K562 (cell line): ENCODE data around the gene UBA1. TPM values are rescaled to one million over a fixed set of nuclear protein-coding genes. Genes with fewer than 3 reads are reported as not detected.

ENCODE experiments used
- ATAC-seq: fragments of 200-7000 bp; cut with Tn5 transposase; 3 replicates; pipeline ENCODE4 v1.9.1; 2020; ENCODE audit warnings: moderate library complexity
- BruUV-seq: library from RNA; stranded (reverse); fragments of 400-500 nt; replicated peaks from 2 replicates; lab custom pipeline; 2021; lab: Mats Ljungman, UMichigan
- CTCF ChIA-PET: fragments of 300-600 bp; formaldehyde crosslinking; extraction: SDS; loops from one replicate; lab custom pipeline; 2021; ENCODE audit warnings: low intra/inter-chr PET ratio; lab: Yijun Ruan, JAX
- POLR2A ChIA-PET: fragments of 300-600, 350-650 bp; sonication (Branson Sonifier 250); formaldehyde crosslinking; extraction: SDS; loops from one replicate; lab custom pipeline; 2021; ENCODE audit warnings: antibody characterized with exemption, inconsistent platforms; lab: Yijun Ruan, JAX
- DNase-seq, 4 experiments: peaks; one replicate each; pipeline versions ENCODE4 v3.0.0 to v3.0.0-alpha.2; 2011 to 2018; ENCODE audit warnings: low spot score in 3 of 4, mixed read lengths in 3 of 4; ENCODE audit errors: extremely low read depth in 1 of 4
- FAIRE-seq: peaks from 2 replicates; lab custom pipeline; 2011; peaks lifted over from hg19 to GRCh38; lab: Jason Lieb, UNC
- H2AFZ ChIP-seq: 2 replicates; pipeline ENCODE4 v1.6.0; 2011; ENCODE audit warnings: low read depth, low read length, control low read depth, inconsistent platforms
- H3K27ac ChIP-seq: fragments of 200-600 bp; 3 replicates; pipeline ENCODE4 v1.8.0; 2011; ENCODE audit warnings: low read depth, mild to moderate bottlenecking, control low read depth, inconsistent platforms, low read length, moderate library complexity, mixed read lengths; ENCODE audit errors: extremely low read depth
- H3K27me3 ChIP-seq, 2 experiments: fragments of 300-600 bp in 1 of 2; 2 replicates in 1 of 2; 3 replicates in 1 of 2; pipeline versions ENCODE4 v1.6.0 to v1.8.0; 2011; ENCODE audit warnings: inconsistent platforms in 2 of 2, low read length in 2 of 2, mild to moderate bottlenecking in 1 of 2, mixed read lengths in 1 of 2, moderate library complexity in 1 of 2; ENCODE audit not compliant: control insufficient read depth in 2 of 2, insufficient read depth in 2 of 2
- H3K36me3 ChIP-seq: fragments of 300-600 bp; 3 replicates; pipeline ENCODE4 v1.8.0; 2011; ENCODE audit warnings: mild to moderate bottlenecking, low read length, inconsistent platforms; ENCODE audit not compliant: control insufficient read depth, insufficient read depth
- H3K4me1 ChIP-seq, 2 experiments: fragments of 200-600 bp in 1 of 2; replicated peaks in 1 of 2; 2 replicates in 1 of 2; 3 replicates in 1 of 2; pipeline versions ENCODE4 v1.5.1 to v1.8.0; 2011; ENCODE audit warnings: inconsistent platforms in 2 of 2, low read length in 2 of 2, mild to moderate bottlenecking in 1 of 2, mixed read lengths in 1 of 2, moderate library complexity in 1 of 2; ENCODE audit not compliant: control insufficient read depth in 2 of 2, insufficient read depth in 2 of 2
- H3K4me2 ChIP-seq: 2 replicates; pipeline ENCODE4 v1.6.1; 2011; ENCODE audit warnings: low read length, control low read depth, inconsistent platforms, mixed read lengths; ENCODE audit not compliant: insufficient read depth
- H3K4me3 ChIP-seq: fragments of 200-600 bp; sonication (generic), shearing (Covaris generic); 2 replicates; pipeline ENCODE4 v1.5.1; 2016; ENCODE audit warnings: control low read depth, inconsistent platforms
- H3K79me2 ChIP-seq: fragments of 200-600 bp; 3 replicates; pipeline ENCODE4 v1.8.0; 2011; ENCODE audit warnings: low read length, inconsistent platforms; ENCODE audit not compliant: control insufficient read depth, insufficient read depth
- H3K9ac ChIP-seq, 2 experiments: 2 replicates each; pipeline versions ENCODE4 v1.6.0 to v1.6.1; 2011; ENCODE audit warnings: low read depth in 2 of 2, low read length in 2 of 2, control low read depth in 1 of 2, inconsistent platforms in 1 of 2, mild to moderate bottlenecking in 1 of 2, mixed read lengths in 1 of 2; ENCODE audit not compliant: insufficient read depth in 1 of 2
- H3K9me1 ChIP-seq: one replicate; pipeline ENCODE4 v1.6.0; 2011; ENCODE audit warnings: inconsistent platforms, mild to moderate bottlenecking, low read length, moderate library complexity; ENCODE audit not compliant: control insufficient read depth, insufficient read depth
- H3K9me3 ChIP-seq: replicated peaks from 2 replicates; pipeline ENCODE4 v1.5.1; 2011; ENCODE audit warnings: low read depth, low read length, inconsistent platforms; ENCODE audit not compliant: control insufficient read depth, insufficient read depth
- H4K20me1 ChIP-seq: replicated peaks from 2 replicates; pipeline ENCODE4 v1.6.1; 2011; ENCODE audit warnings: low read length, inconsistent platforms, mixed read lengths; ENCODE audit not compliant: control insufficient read depth, insufficient read depth
- CXXC5 ChIP-seq: fragments of 250-450 bp; sonication (Bioruptor Pico); IDR thresholded peaks from 2 replicates; pipeline ENCODE4 v1.8.0; 2022; ENCODE audit warnings: inconsistent platforms, mild to moderate bottlenecking, moderate library complexity
- MAZ ChIP-seq, 2 experiments: fragments of 450-650 bp in 1 of 2; sonication (generic) in 1 of 2; formaldehyde crosslinking; IDR thresholded peaks in 1 of 2; conservative IDR thresholded peaks in 1 of 2; 2 replicates each; pipeline versions ENCODE4 v1.4.0 to v1.5.0; 2020; ENCODE audit warnings: mild to moderate bottlenecking in 1 of 2, missing genetic modification reagents in 1 of 2
- SMARCA5 ChIP-seq: fragments of 450-650 bp; IDR thresholded peaks from 2 replicates; pipeline ENCODE4 v1.6.1; 2016
- TAF1 ChIP-seq: IDR thresholded peaks from 2 replicates; pipeline ENCODE4 v1.6.1; 2011; ENCODE audit warnings: mild to moderate bottlenecking, low read length, moderate library complexity; ENCODE audit not compliant: insufficient read depth, control insufficient read depth, severe bottlenecking; ENCODE audit errors: extremely low read depth
- WGBS: fragments of 100-300 bp; shearing (Covaris generic); methylation state at CpG from one replicate; pipeline ENCODE4 v1.1.6; 2016; ENCODE audit warnings: low coverage, mixed read lengths; ENCODE audit not compliant: insufficient coverage; ENCODE audit errors: missing lambda C conversion rate; 5-methylcytosine and 5-hydroxymethylcytosine counted together
- in situ Hi-C: fragments of 300-500 bp; cut with MboI; formaldehyde crosslinking; loops from 4 replicates; pipeline ENCODE4 v1.15.0; 2018; ENCODE audit warnings: inconsistent platforms, mixed read lengths
- intact Hi-C: fragments of 100-400 bp; cut with micrococcal nuclease; formaldehyde crosslinking; loops from 2 replicates; pipeline ENCODE4 v1.14.2; 2022
- polyA plus RNA-seq, 8 experiments: library from polyadenylated mRNA; depleted of rRNA in 4 of 8; stranded (reverse) in 5 of 8; unstranded in 3 of 8; fragments of >200 nt; fragmentation: Nextera tagmentation in 2 of 8; fragmentation: Illumina TruSeq in 1 of 8; extraction: Ambion mirVana in 2 of 8; extraction: Trizol in 1 of 8; gene quantifications; 2 replicates each; pipeline versions ENCODE4 v1.2.1 to v1.2.3, GENCODE V29; 2011 to 2014; ENCODE audit warnings: inconsistent platforms in 1 of 8, missing spikeins in 1 of 8
- total RNA-seq, 7 experiments: library from RNA; depleted of rRNA in 6 of 7; stranded (reverse); fragments of >200 nt in 6 of 7; fragmentation: Illumina TruSeq in 2 of 7; extraction: Trizol in 2 of 7; gene quantifications; 2 replicates each; pipeline versions ENCODE4 v1.2.1 to v1.2.3, GENCODE V29; 2011 to 2021; ENCODE audit warnings: low replicate concordance in 1 of 7
- TF ChIP-seq, protein P1 (sequence below), 2 experiments: IDR thresholded peaks in 1 of 2; conservative IDR thresholded peaks in 1 of 2; 2 replicates each; pipeline ENCODE4 v1.6.1; 2016; ENCODE audit warnings: low read depth in 2 of 2, mild to moderate bottlenecking in 1 of 2, missing compliant biosample characterization in 1 of 2, missing genetic modification characterization in 1 of 2, moderate library complexity in 1 of 2
- TF ChIP-seq, protein P2 (sequence below): fragments of 250-450 bp; sonication (Bioruptor Pico); IDR thresholded peaks from 2 replicates; pipeline ENCODE4 v1.5.0; 2021
- TF ChIP-seq, protein P3 (sequence below): fragments of 450-650 bp; IDR thresholded peaks from 2 replicates; pipeline ENCODE4 v1.7.1; 2018; ENCODE audit warnings: mild to moderate bottlenecking, low read depth; ENCODE audit not compliant: partially characterized antibody

The UBA1 gene
- total and polyA plus RNA-seq, 9 of the 15 experiments (the other 6 are each of a cell fraction or from before 2014, with no cell fraction given): 32.0 to 174 (median 93.6) TPM

DNA sequence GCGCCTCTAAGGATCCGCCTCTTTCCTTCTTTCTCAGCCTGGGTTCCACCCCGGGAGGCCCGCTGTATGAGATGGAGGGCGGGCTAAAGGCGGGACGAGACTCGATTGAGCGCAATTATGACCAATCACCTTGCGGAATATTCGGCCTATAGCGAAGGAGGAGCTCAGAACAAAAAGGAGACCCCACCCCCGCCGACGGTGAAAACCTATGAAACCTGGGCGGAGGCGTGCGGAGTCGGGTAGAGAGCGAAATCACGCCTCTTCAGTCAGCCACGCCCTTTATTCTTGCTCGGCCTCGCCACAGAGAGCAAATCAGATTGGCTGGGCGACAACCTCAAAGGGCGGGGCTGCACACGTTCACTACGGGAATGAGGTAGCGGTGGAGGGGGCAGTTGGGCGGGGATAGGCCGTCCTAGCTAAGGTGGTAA, 24.2 kb downstream of the UBA1 start (continued):
- TF ChIP-seq, protein P1, sequence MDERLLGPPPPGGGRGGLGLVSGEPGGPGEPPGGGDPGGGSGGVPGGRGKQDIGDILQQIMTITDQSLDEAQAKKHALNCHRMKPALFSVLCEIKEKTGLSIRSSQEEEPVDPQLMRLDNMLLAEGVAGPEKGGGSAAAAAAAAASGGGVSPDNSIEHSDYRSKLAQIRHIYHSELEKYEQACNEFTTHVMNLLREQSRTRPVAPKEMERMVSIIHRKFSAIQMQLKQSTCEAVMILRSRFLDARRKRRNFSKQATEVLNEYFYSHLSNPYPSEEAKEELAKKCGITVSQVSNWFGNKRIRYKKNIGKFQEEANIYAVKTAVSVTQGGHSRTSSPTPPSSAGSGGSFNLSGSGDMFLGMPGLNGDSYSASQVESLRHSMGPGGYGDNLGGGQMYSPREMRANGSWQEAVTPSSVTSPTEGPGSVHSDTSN (CRISPR knock-in tag; IDR thresholded peaks at IDR 0.05; ENCODE audit: low read depth): 0 out of 2 replicates have a peak, but pooled peaks have one; percentile 15
- TF ChIP-seq, protein P1 (tag; conservative IDR thresholded peaks at IDR 0.05; ENCODE audit: low read depth): peak; percentile 93
- TF ChIP-seq, protein P2, sequence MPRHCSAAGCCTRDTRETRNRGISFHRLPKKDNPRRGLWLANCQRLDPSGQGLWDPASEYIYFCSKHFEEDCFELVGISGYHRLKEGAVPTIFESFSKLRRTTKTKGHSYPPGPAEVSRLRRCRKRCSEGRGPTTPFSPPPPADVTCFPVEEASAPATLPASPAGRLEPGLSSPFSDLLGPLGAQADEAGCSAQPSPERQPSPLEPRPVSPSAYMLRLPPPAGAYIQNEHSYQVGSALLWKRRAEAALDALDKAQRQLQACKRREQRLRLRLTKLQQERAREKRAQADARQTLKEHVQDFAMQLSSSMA (CRISPR knock-in tag): no peak

DNA sequence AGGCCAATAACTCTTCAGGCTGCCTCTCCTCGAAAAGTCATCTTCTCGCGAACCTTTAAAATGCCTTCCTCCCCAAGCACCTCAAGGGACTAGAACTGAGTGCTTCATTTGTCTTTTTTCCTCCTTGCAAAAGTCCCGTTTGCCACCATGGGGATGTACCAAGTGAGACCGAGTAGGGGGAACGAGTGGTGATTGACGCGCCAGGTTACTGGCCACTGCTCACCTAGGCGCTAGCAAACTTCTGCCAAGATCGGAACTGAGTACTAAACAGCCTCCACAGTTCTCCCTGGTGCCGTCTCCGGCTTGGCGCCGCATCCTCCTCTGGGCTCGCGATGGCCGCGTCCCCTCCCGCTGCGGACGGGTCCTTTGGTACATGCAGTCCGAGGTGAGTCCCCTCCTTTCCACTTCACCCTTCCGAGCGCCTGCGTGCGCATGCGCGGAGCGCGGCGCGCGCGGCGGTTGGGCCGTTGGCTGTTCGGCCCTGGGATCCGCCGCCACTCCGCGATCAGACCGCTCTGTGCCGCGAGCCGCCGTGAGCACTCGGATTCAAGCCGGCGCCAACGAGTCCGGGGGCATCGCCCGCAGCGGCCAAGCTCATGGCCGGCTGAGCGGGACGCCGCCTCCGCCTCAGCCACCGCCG, 24.8 kb downstream of the UBA1 start, which contains the start of gene CDK16:
TSS of gene CDK16 (plus strand) at position 402 of the 640 bp plus-strand sequence. CDS start 4,877 bp downstream, outside the sequence.
- peak; percentile 55 for FAIRE-seq
- in situ Hi-C loops (no loop called here), intact Hi-C loops (loop anchor here (1.0 kb wide), 1 partner anchor 15 kb away; the partner anchor contains the start of gene USP11)
- Histone ChIP-seq H3K4me2 (peak within 1 kb of the TSS; percentile 98), H3K36me3 (peaks cover 59% of the 10 kb centered on the region; the same call in 2 of the 3 replicates), H2AFZ (peak within 1 kb of the TSS; percentile 99), H3K4me3 (peak within 1 kb of the TSS; percentile 87), H4K20me1 (peaks cover 37% of the 10 kb centered on the region), H3K9me3 (no peaks in the 10 kb centered on the region), H3K4me1 (peaks cover 16 to 30% of the 10 kb centered on the region in 2 experiments; a peak in 4 of 5 replicates), H3K9me1 (peaks cover 7% of the 10 kb centered on the region), H3K27me3 (no peaks in the 10 kb centered on the region), H3K27ac (peak within 1 kb of the TSS; percentile 96), H3K9ac (peak within 1 kb of the TSS; percentile 96 to 99), H3K79me2 (peaks cover 46% of the 10 kb centered on the region)
- ChIA-PET POLR2A (interaction anchor here (1.0 to 2.8 kb wide), 8 partner anchors 10 to 300 kb away, joined by 3 to 21 read pairs (median 5); no protein-coding TSS in a partner anchor), CTCF (no interaction called here)
- DNase-seq: peak; percentile 74 to 90 (median 84)
- BruUV-seq: no TSS peak
- ATAC-seq: peak; percentile 73
- under 1% methylated on average over 26 of the region's 61 CpGs for WGBS
- TF ChIP-seq SMARCA5 (no peak), MAZ (CRISPR knock-in tag; conservative IDR thresholded peaks at IDR 0.05 in 1 of 2, IDR thresholded peaks at IDR 0.05 in 1 of 2) (peak; percentile 27 to 69; a peak in 1 of 4 replicates), CXXC5 (CRISPR knock-in tag) (peak; percentile 37; the same call in 1 of the 2 replicates), TAF1 (peak; percentile 86)
- TF ChIP-seq, protein P3, sequence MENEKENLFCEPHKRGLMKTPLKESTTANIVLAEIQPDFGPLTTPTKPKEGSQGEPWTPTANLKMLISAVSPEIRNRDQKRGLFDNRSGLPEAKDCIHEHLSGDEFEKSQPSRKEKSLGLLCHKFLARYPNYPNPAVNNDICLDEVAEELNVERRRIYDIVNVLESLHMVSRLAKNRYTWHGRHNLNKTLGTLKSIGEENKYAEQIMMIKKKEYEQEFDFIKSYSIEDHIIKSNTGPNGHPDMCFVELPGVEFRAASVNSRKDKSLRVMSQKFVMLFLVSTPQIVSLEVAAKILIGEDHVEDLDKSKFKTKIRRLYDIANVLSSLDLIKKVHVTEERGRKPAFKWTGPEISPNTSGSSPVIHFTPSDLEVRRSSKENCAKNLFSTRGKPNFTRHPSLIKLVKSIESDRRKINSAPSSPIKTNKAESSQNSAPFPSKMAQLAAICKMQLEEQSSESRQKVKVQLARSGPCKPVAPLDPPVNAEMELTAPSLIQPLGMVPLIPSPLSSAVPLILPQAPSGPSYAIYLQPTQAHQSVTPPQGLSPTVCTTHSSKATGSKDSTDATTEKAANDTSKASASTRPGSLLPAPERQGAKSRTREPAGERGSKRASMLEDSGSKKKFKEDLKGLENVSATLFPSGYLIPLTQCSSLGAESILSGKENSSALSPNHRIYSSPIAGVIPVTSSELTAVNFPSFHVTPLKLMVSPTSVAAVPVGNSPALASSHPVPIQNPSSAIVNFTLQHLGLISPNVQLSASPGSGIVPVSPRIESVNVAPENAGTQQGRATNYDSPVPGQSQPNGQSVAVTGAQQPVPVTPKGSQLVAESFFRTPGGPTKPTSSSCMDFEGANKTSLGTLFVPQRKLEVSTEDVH: peak; percentile 29
